OCI-LY1 (cell line): ENCODE results near the gene IL17RE.

ENCODE experiments used
- H2AFZ ChIP-seq: fragments of 200-600 bp; sonication (generic), shearing (Covaris generic); 2 replicates; pipeline ENCODE4 v1.6.0; 2014; ENCODE audit warnings: antibody characterized with exemption, mild to moderate bottlenecking, low read length
- H3F3A ChIP-seq: fragments of 200-600 bp; sonication (generic), shearing (Covaris generic); 2 replicates; pipeline ENCODE4 v1.6.0; 2014; ENCODE audit warnings: mild to moderate bottlenecking, antibody characterized with exemption, low read length, moderate library complexity; ENCODE audit not compliant: insufficient read depth
- H3K27ac ChIP-seq: fragments of 200-600 bp; sonication (generic); 2 replicates; pipeline ENCODE4 v1.5.1; 2014; ENCODE audit warnings: low read length, mixed run types, mild to moderate bottlenecking, low read depth; ENCODE audit not compliant: poor library complexity, severe bottlenecking
- H3K27me3 ChIP-seq: fragments of 200-600 bp; sonication (generic); 2 replicates; pipeline ENCODE4 v1.6.0; 2014; ENCODE audit warnings: antibody characterized with exemption, mild to moderate bottlenecking, low read length, moderate library complexity; ENCODE audit not compliant: insufficient read depth
- H3K36me3 ChIP-seq: fragments of 200-600 bp; sonication (generic); 2 replicates; pipeline ENCODE4 v1.6.1; 2014; ENCODE audit warnings: mild to moderate bottlenecking, antibody characterized with exemption, low read length, moderate library complexity, mixed read lengths; ENCODE audit not compliant: insufficient read depth
- H3K4me1 ChIP-seq: fragments of 200-600 bp; sonication (generic); 2 replicates; pipeline ENCODE4 v1.5.1; 2014; ENCODE audit warnings: mild to moderate bottlenecking, low read length, moderate library complexity; ENCODE audit not compliant: insufficient read depth, severe bottlenecking
- H3K4me2 ChIP-seq: fragments of 200-600 bp; sonication (generic), shearing (Covaris generic); 2 replicates; pipeline ENCODE4 v1.6.1; 2014; ENCODE audit warnings: low read length
- H3K4me3 ChIP-seq: fragments of 200-600 bp; sonication (generic); 2 replicates; pipeline ENCODE4 v1.5.1; 2014; ENCODE audit warnings: low read length, low read depth, mild to moderate bottlenecking, mixed read lengths; ENCODE audit not compliant: poor library complexity, severe bottlenecking
- H3K79me2 ChIP-seq: fragments of 200-600 bp; shearing (Covaris generic); 2 replicates; pipeline ENCODE4 v1.6.1; 2016; ENCODE audit warnings: mixed run types, low read length, mixed read lengths; ENCODE audit not compliant: insufficient read depth
- H3K9ac ChIP-seq: fragments of 200-600 bp; sonication (generic), shearing (Covaris generic); 2 replicates; pipeline ENCODE4 v1.6.1; 2014; ENCODE audit warnings: mild to moderate bottlenecking, low read length, mixed read lengths
- H3K9me2 ChIP-seq: fragments of 200-600 bp; sonication (generic), shearing (Covaris generic); 2 replicates; pipeline ENCODE4 v1.6.1; 2014; ENCODE audit warnings: low read depth, mild to moderate bottlenecking, low read length, mixed read lengths
- H3K9me3 ChIP-seq: fragments of 200-600 bp; shearing (Covaris generic); 2 replicates; pipeline ENCODE4 v1.6.1; 2014; ENCODE audit warnings: low read length, mixed read lengths
- H4K20me1 ChIP-seq: fragments of 200-600 bp; sonication (generic), shearing (Covaris generic); 2 replicates; pipeline ENCODE4 v1.6.0; 2016; ENCODE audit warnings: mild to moderate bottlenecking, low read length; ENCODE audit not compliant: insufficient read depth
- EZH2 ChIP-seq: fragments of 200-600 bp; sonication (generic), shearing (Covaris generic); IDR thresholded peaks from 2 replicates; pipeline ENCODE4 v1.8.0; 2017; ENCODE audit warnings: borderline replicate concordance, mixed run types, mild to moderate bottlenecking, antibody characterized with exemption, low read length, moderate library complexity, mixed read lengths
- TF ChIP-seq, protein P1 (sequence below): fragments of 200-600 bp; sonication (generic), shearing (Covaris generic); IDR thresholded peaks from 2 replicates; pipeline ENCODE4 v1.5.1; 2017; ENCODE audit warnings: mild to moderate bottlenecking, antibody characterized with exemption, low read length, moderate library complexity, mixed read lengths

The IL17RE gene

DNA sequence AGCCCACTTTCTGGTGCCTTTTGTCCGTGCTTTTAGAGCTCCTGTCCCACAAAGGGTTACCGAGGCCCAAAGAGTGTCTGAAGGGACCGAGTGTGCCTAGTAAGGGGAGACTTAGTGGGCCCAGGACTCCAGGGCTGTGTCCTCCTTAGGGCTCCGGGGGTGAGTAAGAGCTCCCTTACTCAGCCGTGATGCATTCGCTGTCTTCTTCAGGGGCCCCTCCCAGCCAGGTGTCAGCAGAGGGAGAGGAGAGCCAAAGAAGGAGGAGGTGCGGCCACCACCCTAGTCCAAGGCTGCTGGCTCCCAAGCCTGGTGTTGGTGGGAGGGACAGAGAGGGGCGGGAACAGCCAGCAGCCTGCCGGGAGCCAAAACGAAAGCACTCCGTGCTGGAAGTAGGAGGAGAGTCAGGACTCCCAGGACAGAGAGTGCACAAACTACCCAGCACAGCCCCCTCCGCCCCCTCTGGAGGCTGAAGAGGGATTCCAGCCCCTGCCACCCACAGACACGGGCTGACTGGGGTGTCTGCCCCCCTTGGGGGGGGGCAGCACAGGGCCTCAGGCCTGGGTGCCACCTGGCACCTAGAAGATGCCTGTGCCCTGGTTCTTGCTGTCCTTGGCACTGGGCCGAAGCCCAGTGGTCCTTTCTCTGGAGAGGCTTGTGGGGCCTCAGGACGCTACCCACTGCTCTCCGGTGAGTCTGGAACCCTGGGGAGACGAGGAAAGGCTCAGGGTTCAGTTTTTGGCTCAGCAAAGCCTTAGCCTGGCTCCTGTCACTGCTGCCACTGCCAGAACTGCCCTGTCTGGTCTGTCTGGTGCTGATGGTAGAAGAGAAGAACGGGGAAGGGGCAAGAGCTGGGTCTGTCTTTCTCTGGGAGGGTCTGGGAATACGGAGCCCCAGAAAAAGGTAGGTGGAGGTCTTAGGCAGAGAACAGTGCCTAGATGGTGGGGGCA is 14.4 kb downstream of the IL17RE start, which contains the start of gene IL17RC:
IL17RC (plus strand) TSS at position 365 of the 947 bp plus-strand sequence; CDS start at position 583, 218 bp downstream.
- Histone ChIP-seq H4K20me1 (no peaks in the 10 kb centered on the region), H3K27ac (no peak within 1 kb of the TSS), H3K9ac (no peak within 1 kb of the TSS), H3F3A (no peaks in the 10 kb centered on the region), H2AFZ (no peak within 1 kb of the TSS), H3K79me2 (no peaks in the 10 kb centered on the region), H3K4me3 (peak within 1 kb of the TSS; percentile 25), H3K36me3 (no peaks in the 10 kb centered on the region), H3K4me1 (no peaks in the 10 kb centered on the region), H3K27me3 (no peaks in the 10 kb centered on the region), H3K4me2 (peak within 1 kb of the TSS; percentile 38; the same call in 1 of the 2 replicates), H3K9me3 (no peaks in the 10 kb centered on the region), H3K9me2 (no peaks in the 10 kb centered on the region)
- no peak for TF ChIP-seq EZH2
- TF ChIP-seq, protein P1, sequence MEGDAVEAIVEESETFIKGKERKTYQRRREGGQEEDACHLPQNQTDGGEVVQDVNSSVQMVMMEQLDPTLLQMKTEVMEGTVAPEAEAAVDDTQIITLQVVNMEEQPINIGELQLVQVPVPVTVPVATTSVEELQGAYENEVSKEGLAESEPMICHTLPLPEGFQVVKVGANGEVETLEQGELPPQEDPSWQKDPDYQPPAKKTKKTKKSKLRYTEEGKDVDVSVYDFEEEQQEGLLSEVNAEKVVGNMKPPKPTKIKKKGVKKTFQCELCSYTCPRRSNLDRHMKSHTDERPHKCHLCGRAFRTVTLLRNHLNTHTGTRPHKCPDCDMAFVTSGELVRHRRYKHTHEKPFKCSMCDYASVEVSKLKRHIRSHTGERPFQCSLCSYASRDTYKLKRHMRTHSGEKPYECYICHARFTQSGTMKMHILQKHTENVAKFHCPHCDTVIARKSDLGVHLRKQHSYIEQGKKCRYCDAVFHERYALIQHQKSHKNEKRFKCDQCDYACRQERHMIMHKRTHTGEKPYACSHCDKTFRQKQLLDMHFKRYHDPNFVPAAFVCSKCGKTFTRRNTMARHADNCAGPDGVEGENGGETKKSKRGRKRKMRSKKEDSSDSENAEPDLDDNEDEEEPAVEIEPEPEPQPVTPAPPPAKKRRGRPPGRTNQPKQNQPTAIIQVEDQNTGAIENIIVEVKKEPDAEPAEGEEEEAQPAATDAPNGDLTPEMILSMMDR, result no peak

GRCh38 chr3:9917820-9918219 is 15.2 kb downstream of the IL17RE start:
- Histone ChIP-seq H3K4me2 (no peak overlapping the region), H2AFZ (no peak overlapping the region), H3K27ac (no peak overlapping the region), H4K20me1 (no peaks in the 10 kb centered on the region), H3K36me3 (no peaks in the 10 kb centered on the region), H3K4me3 (no peak overlapping the region), H3K27me3 (no peaks in the 10 kb centered on the region), H3K9me3 (no peaks in the 10 kb centered on the region), H3K9ac (no peak overlapping the region), H3K4me1 (no peaks in the 10 kb centered on the region), H3F3A (no peaks in the 10 kb centered on the region), H3K9me2 (no peaks in the 10 kb centered on the region), H3K79me2 (no peaks in the 10 kb centered on the region)
- no peak for TF ChIP-seq EZH2
- TF ChIP-seq, protein P1, result no peak

GRCh38 chr3:9918261-9919038 is 15.8 kb downstream of the IL17RE start:
- Histone ChIP-seq H4K20me1 (no peaks in the 10 kb centered on the region), H3K27me3 (no peaks in the 10 kb centered on the region), H3K4me3 (no peak overlapping the region), H3K9ac (no peak overlapping the region), H3K36me3 (no peaks in the 10 kb centered on the region), H3K4me1 (no peaks in the 10 kb centered on the region), H2AFZ (no peak overlapping the region), H3K4me2 (no peak overlapping the region), H3F3A (no peaks in the 10 kb centered on the region), H3K79me2 (no peaks in the 10 kb centered on the region), H3K9me2 (no peaks in the 10 kb centered on the region), H3K27ac (no peak overlapping the region), H3K9me3 (no peaks in the 10 kb centered on the region)
- TF ChIP-seq, protein P1, result no peak
- TF ChIP-seq EZH2, result no peak
